Stomach (tissue), 19 donors: ENCODE results near the gene TCTN1. TPM values are rescaled to one million over a fixed set of nuclear protein-coding genes. Genes with fewer than 3 reads are reported as not detected.

Experiments used
- DNase-seq, 2 donors: peaks; one replicate each; pipeline versions ENCODE4 v3.0.0 to v3.0.0-alpha.2; 2013 to 2019
- H3K27ac ChIP-seq, 5 donors: fragments of 200-600 bp in 4 of 5; sonication (generic) in 4 of 5; one replicate each; pipeline ENCODE4 v1.5.1; 2013 to 2019; ENCODE audit warnings: mild to moderate bottlenecking in 1 of 5, moderate library complexity in 1 of 5
- H3K27me3 ChIP-seq, 3 donors: fragments of 200-600 bp; sonication (generic); one replicate each; pipeline ENCODE4 v1.5.1; 2017 to 2019; ENCODE audit warnings: mixed run types in 1 of 3
- H3K36me3 ChIP-seq, 4 donors: fragments of 200-600 bp; sonication (generic); 1 replicate in 3 of 4; 2 replicates in 1 of 4; pipeline ENCODE4 v1.5.1; 2016 to 2019
- H3K4me1 ChIP-seq, 4 donors: fragments of 200-600 bp; sonication (generic); one replicate each; pipeline ENCODE4 v1.5.1; 2016 to 2019
- H3K4me3 ChIP-seq, 4 donors: fragments of 200-600 bp; sonication (generic) in 3 of 4; one replicate each; pipeline ENCODE4 v1.5.1; 2016 to 2019; ENCODE audit warnings: mild to moderate bottlenecking in 1 of 4
- H3K9me3 ChIP-seq, 4 donors: fragments of 200-600 bp; sonication (generic); one replicate each; pipeline ENCODE4 v1.5.1; 2016 to 2019
- EP300 ChIP-seq: sonication (generic); formaldehyde crosslinking; IDR thresholded peaks from one replicate; pipeline ENCODE4 v1.6.1; 2017; ENCODE audit warnings: antibody characterized with exemption
- POLR2A ChIP-seq, 4 donors: fragments of 450-650 bp; IDR thresholded peaks; one replicate each; pipeline ENCODE4 v1.6.1; 2016; ENCODE audit warnings: antibody characterized with exemption in 4 of 4, control low read depth in 2 of 4, mild to moderate bottlenecking in 1 of 4, moderate library complexity in 1 of 4
- POLR2AphosphoS5 ChIP-seq, 3 donors: sonication (generic); formaldehyde crosslinking; IDR thresholded peaks; one replicate each; pipeline ENCODE4 v1.6.1; 2016; ENCODE audit warnings: antibody characterized with exemption in 3 of 3
- WGBS, 5 donors: extraction: QIAGEN DNeasy Blood & Tissue Kit in 3 of 5; methylation state at CpG; one replicate each; pipeline versions ENCODE4 v1.1.5 to v1.1.7; 2013 to 2018; 5-methylcytosine and 5-hydroxymethylcytosine counted together
- intact Hi-C: fragments of 100-400 bp; cut with DNase I; formaldehyde crosslinking; loops from one replicate; pipeline ENCODE4 v1.15.1; 2023; ENCODE audit warnings: low total_unique reads
- long read RNA-seq, 10 donors: transcript quantifications; one replicate each; lab custom pipeline, GENCODE V29; 2026
- polyA plus RNA-seq, 3 donors: library from polyadenylated mRNA; stranded (reverse); fragments of 200-250 nt; gene quantifications; one replicate each; pipeline ENCODE4 v1.2.3, GENCODE V29; 2013
- total RNA-seq, 5 donors: library from RNA; depleted of rRNA; stranded (reverse); fragments of >200 nt; gene quantifications; one replicate each; pipeline versions ENCODE4 v1.1.0 to v1.2.3, GENCODE V29; 2014 to 2016
- TF ChIP-seq, protein P1 (sequence below), 7 experiments: fragments of 450-650 bp in 4 of 7; fragments of 200-600 bp in 3 of 7; sonication (generic) in 3 of 7; IDR thresholded peaks; one replicate each; pipeline ENCODE4 v1.5.1; 2016 to 2019; ENCODE audit warnings: antibody characterized with exemption in 7 of 7, control low read depth in 2 of 7, mild to moderate bottlenecking in 1 of 7
- donor health status: healthy with polysubstance abuse.
- donor health status: Bipolar disorder and iron deficiency.
- donor health status: healthy.

TCTN1 gene
- total RNA-seq (10 to 100 TPM in 4 of 5 donors, 1 to 10 TPM in 1; 5.3 to 60.0 (median 17.1) TPM), polyA plus RNA-seq (10 to 100 TPM in 2 of 3 donors, 1 to 10 TPM in 1; 8.2 to 19.7 (median 10.1) TPM)
- long read RNA-seq, donor 1, partial matches to known transcripts: 0 of 2 reads
- long read RNA-seq, donor 1, other reads (novel, unspliced or antisense): 0 of 2 reads
- long read RNA-seq, donor 2, full-length matches to known transcripts: 3 of 3 reads
- long read RNA-seq, donor 2, partial matches to known transcripts: 0 of 3 reads
- long read RNA-seq, donor 2, other reads (novel, unspliced or antisense): 0 of 3 reads
- long read RNA-seq, donor 3, partial matches to known transcripts: 0 of 1 reads
- long read RNA-seq, donor 3, other reads (novel, unspliced or antisense): 0 of 1 reads
- long read RNA-seq, donor 4: 0 reads
- long read RNA-seq, donor 5, partial matches to known transcripts: 0 of 5 reads
- long read RNA-seq, donor 5, other reads (novel, unspliced or antisense): 0 of 5 reads
- long read RNA-seq, donor 6, full-length matches to known transcripts: 5 of 5 reads
- long read RNA-seq, donor 6, partial matches to known transcripts: 0 of 5 reads
- long read RNA-seq, donor 6, other reads (novel, unspliced or antisense): 0 of 5 reads
- long read RNA-seq, donor 7, partial matches to known transcripts: 0 of 3 reads
- long read RNA-seq, donor 7, other reads (novel, unspliced or antisense): 0 of 3 reads
- long read RNA-seq, donor 8, partial matches to known transcripts: 0 of 3 reads
- long read RNA-seq, donor 8, other reads (novel, unspliced or antisense): 0 of 3 reads
- long read RNA-seq, donor 9, partial matches to known transcripts: 0 of 2 reads
- long read RNA-seq, donor 9, other reads (novel, unspliced or antisense): 0 of 2 reads
- long read RNA-seq, donor 10: 0 reads

DNA sequence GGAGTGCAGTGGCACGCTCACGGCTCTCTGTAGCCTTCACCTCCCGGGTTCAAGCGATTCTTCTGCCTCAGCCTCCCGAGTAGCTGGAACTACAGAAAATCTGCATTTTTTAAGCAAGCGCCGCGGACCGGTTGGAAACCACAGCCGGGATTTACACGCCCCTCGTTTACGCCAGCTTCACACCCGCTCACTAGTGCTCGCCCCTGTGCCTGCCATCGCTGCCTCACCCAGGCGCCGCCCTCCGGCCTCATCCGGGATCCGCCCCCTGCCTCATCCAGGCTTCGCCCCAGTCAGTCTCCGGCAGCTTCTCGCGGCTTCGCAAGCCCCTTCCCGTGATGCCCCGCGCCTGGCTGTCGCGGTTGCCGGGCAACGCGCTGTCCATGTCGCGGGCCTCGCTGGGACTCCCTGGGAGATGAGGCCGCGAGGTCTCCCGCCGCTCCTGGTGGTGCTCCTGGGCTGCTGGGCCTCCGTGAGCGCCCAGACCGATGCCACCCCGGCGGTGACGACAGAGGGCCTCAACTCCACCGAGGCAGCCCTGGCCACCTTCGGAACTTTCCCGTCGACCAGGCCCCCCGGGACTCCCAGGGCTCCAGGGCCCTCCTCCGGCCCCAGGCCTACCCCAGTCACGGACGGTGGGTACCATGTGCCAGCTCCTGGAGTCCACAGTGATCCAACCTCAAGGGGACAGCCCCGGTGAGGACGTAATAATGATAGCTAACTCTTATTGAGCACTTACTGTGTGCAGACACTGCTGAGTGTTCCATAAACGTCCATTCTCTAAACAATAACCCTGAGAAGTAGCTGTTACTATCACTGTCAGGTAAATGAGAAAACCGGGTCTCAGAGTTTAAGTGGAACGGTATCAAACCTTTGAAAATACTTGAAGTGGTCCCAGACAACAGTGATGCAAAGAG, at the start of gene TCTN1:
Gene TCTN1, plus strand, starts transcription at position 359 of the 914 bp plus-strand sequence. Its CDS starts 54 bp downstream, at position 413.
- Histone ChIP-seq H3K36me3 (peaks cover 0 to 16% (median 4%) of the 10 kb centered on the region in 4 donors), H3K27ac (peak within 1 kb of the TSS; percentile 44 to 82 (median 74)), H3K9me3 (no peaks in the 10 kb centered on the region), H3K4me1 (peaks cover 0 to 16% (median 12%) of the 10 kb centered on the region in 4 donors), H3K4me3 (peak within 1 kb of the TSS; percentile 66 to 85 (median 74)), H3K27me3 (no peaks in the 10 kb centered on the region)
- WGBS, 5 donors: 2 to 5% (median 3%) methylated on average over 28 to 60 of the region's 60 CpGs
- intact Hi-C loops: loop anchor here (10.0 kb wide), 1 partner anchor 81 kb away; no protein-coding TSS in a partner anchor
- TF ChIP-seq, protein P1, sequence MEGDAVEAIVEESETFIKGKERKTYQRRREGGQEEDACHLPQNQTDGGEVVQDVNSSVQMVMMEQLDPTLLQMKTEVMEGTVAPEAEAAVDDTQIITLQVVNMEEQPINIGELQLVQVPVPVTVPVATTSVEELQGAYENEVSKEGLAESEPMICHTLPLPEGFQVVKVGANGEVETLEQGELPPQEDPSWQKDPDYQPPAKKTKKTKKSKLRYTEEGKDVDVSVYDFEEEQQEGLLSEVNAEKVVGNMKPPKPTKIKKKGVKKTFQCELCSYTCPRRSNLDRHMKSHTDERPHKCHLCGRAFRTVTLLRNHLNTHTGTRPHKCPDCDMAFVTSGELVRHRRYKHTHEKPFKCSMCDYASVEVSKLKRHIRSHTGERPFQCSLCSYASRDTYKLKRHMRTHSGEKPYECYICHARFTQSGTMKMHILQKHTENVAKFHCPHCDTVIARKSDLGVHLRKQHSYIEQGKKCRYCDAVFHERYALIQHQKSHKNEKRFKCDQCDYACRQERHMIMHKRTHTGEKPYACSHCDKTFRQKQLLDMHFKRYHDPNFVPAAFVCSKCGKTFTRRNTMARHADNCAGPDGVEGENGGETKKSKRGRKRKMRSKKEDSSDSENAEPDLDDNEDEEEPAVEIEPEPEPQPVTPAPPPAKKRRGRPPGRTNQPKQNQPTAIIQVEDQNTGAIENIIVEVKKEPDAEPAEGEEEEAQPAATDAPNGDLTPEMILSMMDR (IDR thresholded peaks at IDR 0.05): no peak
- peak; percentile 60 to 95 (median 93) for TF ChIP-seq POLR2AphosphoS5 (IDR thresholded peaks at IDR 0.05)
- no peak for TF ChIP-seq POLR2A (IDR thresholded peaks at IDR 0.05)
- peak; percentile 95 to 99 for DNase-seq

DNA sequence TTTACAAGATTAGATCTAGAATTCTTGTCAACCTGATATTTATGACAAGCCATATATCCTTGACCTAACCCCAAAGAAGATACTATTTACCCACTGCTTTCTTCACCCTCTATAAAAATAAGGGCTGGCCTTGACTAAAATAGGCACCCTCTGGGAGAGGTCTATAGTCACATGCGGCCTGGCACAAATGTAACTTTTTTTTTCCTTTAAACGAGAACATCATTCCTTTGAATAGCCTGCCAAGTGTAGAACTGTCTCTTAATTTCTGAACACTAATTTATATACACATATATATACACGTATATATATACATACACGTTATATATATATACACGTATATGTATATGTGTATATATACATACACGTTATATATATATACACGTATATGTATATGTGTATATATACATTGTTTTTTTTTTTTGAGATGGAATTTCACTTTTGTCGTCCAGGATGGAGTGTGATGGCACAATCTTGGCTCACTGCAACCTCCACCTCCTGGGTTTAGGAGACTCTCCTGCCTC, 49.4 kb upstream of the TCTN1 start:
- WGBS, 5 donors: 64 to 84% (median 77%) methylated on average over 8 of the region's 8 CpGs
- H3K27me3 ChIP-seq: no peaks in the 10 kb centered on the region
- intact Hi-C loops: no loop called here
- H3K4me3 ChIP-seq: no peak overlapping the region
- peaks cover 0 to 2% (median 0%) of the 10 kb centered on the region in 4 donors for H3K9me3 ChIP-seq
- H3K27ac ChIP-seq: peak overlapping the region in 3 of 5 donors; percentile 32 to 64 (median 62)
- DNase-seq: no peak
- TF ChIP-seq POLR2A (IDR thresholded peaks at IDR 0.05) (no peak), EP300 (no peak), POLR2AphosphoS5 (IDR thresholded peaks at IDR 0.05) (no peak)
- TF ChIP-seq, protein P1 (IDR thresholded peaks at IDR 0.05): no peak
- no peaks in the 10 kb centered on the region for H3K36me3 ChIP-seq
- H3K4me1 ChIP-seq: peaks cover 30 to 81% (median 59%) of the 10 kb centered on the region in 4 donors

DNA sequence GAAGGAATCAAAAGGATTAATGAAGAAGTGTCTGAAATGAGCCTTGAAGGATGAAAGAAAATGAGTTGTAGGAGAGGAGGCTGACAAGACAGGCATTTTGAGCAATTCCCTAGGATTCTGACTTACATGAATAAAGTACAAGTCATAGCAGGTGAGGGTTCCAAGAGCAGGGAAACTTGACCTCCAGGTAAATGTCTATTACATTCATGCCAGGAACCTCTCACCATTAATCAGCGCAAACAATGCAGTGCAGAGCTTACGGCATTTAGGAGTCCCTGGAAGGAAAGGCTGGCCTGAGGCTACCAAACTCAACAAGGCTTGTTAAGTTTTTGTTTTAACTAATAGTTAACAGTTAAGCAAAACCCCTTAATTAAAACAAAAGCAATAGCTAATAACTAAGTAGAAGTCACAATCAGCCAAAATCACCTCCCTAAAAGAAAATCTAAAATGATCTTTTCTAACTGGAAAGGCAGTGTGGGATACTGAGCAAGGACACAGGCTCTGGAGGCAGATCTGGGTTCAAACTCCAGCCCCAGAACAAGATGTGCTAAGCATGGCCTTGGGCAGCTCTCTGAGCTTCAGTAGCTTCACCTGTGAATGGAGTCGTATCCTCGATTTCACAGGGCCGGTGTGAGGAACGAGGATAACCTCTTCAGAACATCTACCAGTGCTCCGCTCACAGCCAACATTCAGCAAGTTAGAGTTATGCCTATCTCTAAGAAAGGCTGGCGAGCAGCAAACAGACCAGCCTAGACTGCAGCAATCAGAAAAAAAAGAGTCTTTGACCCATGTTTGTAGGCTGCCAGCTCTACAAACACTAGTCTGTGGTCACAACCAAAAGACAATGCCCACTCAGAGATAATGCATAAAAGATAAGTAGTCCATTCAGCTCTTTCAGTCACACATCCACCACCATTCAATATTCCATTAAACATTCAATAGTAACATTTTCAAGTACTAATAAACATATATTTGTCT, 47.7 kb upstream of the TCTN1 start:
- peaks cover 0 to 10% (median 4%) of the 10 kb centered on the region in 4 donors for H3K9me3 ChIP-seq
- peak overlapping the region; percentile 4 to 41 (median 19) for H3K27ac ChIP-seq
- no peaks in the 10 kb centered on the region for H3K27me3 ChIP-seq
- no peaks in the 10 kb centered on the region for H3K36me3 ChIP-seq
- 35 to 62% (median 52%) methylated on average over 5 to 8 of the region's 8 CpGs for WGBS, 5 donors
- intact Hi-C loops: no loop called here
- no peak overlapping the region for H3K4me3 ChIP-seq
- no peak for TF ChIP-seq POLR2A (IDR thresholded peaks at IDR 0.05)
- TF ChIP-seq POLR2AphosphoS5 (IDR thresholded peaks at IDR 0.05): no peak
- TF ChIP-seq EP300: no peak
- TF ChIP-seq, protein P1 (IDR thresholded peaks at IDR 0.05): no peak
- no peak for DNase-seq
- H3K4me1 ChIP-seq: peaks cover 30 to 67% (median 51%) of the 10 kb centered on the region in 4 donors
